HEK293 (cell line): ENCODE results near the gene BAHD1.

Experiments
- CTCF ChIA-PET: fragments of 350-600 bp; formaldehyde crosslinking; extraction: SDS; loops from one replicate; lab custom pipeline; 2021; ENCODE audit warnings: antibody characterized with exemption; lab: Yijun Ruan, JAX
- POLR2A ChIA-PET: fragments of 300-600 bp; formaldehyde crosslinking; extraction: SDS; loops from one replicate; lab custom pipeline; 2020; ENCODE audit warnings: antibody characterized with exemption, inconsistent platforms; lab: Yijun Ruan, JAX
- H3K27ac ChIP-seq: fragments of 200-500 bp; sonication (Bioruptor generic); 2 replicates; pipeline ENCODE4 v1.5.1; 2014; ENCODE audit warnings: low read depth, low read length, control low read depth, inconsistent platforms; ENCODE audit errors: extremely low read depth
- H3K36me3 ChIP-seq, 2 experiments: fragments of 200-500 bp in 1 of 2; sonication (Bioruptor generic) in 1 of 2; 1 replicate in 1 of 2; 2 replicates in 1 of 2; pipeline ENCODE4 v1.5.1; 2014 to 2017; ENCODE audit warnings: inconsistent platforms in 2 of 2, low read length in 2 of 2; ENCODE audit not compliant: control insufficient read depth in 2 of 2, insufficient read depth in 1 of 2
- H3K4me1 ChIP-seq: fragments of 200-500 bp; sonication (Bioruptor generic); 2 replicates; pipeline ENCODE4 v1.5.1; 2014; ENCODE audit warnings: mild to moderate bottlenecking, low read length, inconsistent platforms; ENCODE audit not compliant: control insufficient read depth, insufficient read depth
- H3K4me3 ChIP-seq: 2 replicates; pipeline ENCODE4 v1.5.1; 2011; ENCODE audit warnings: low read depth, mild to moderate bottlenecking, control low read depth, low read length, moderate library complexity
- H3K9me3 ChIP-seq: fragments of 200-500 bp; sonication (Bioruptor generic); 2 replicates; pipeline ENCODE4 v1.5.1; 2014; ENCODE audit warnings: low read depth, low read length, inconsistent platforms; ENCODE audit not compliant: control insufficient read depth, insufficient read depth
- ELK4 ChIP-seq: IDR thresholded peaks from 2 replicates; pipeline ENCODE4 v1.6.1; 2011; ENCODE audit warnings: mild to moderate bottlenecking, low read depth, low read length, borderline replicate concordance
- FEZF1 ChIP-seq: fragments of 450-650 bp; formaldehyde crosslinking; IDR thresholded peaks from 2 replicates; pipeline ENCODE4 v1.5.1; 2016; ENCODE audit warnings: missing biosample characterization, missing genetic modification characterization
- HOXD13 ChIP-seq: sonication (generic); formaldehyde crosslinking; IDR thresholded peaks from 2 replicates; pipeline ENCODE4 v1.8.0; 2022; ENCODE audit warnings: missing genetic modification reagents, borderline replicate concordance
- MEIS1 ChIP-seq: sonication (generic); formaldehyde crosslinking; IDR thresholded peaks from 2 replicates; pipeline ENCODE4 v1.8.1; 2022; ENCODE audit warnings: missing genetic modification reagents, mild to moderate bottlenecking, borderline replicate concordance
- SCRT2 ChIP-seq: fragments of 450-650 bp; formaldehyde crosslinking; IDR thresholded peaks from 2 replicates; pipeline ENCODE4 v1.5.1; 2016; ENCODE audit warnings: missing biosample characterization, missing genetic modification characterization
- TRIM28 ChIP-seq: IDR thresholded peaks from 2 replicates; pipeline ENCODE4 v1.6.1; 2011; ENCODE audit warnings: low read length, control low read depth, borderline replicate concordance
- ZBTB11 ChIP-seq: fragments of 450-650 bp; formaldehyde crosslinking; conservative IDR thresholded peaks from 2 replicates; pipeline ENCODE4 v1.5.1; 2016; ENCODE audit warnings: low read depth, missing biosample characterization, missing genetic modification characterization
- ZNF184 ChIP-seq: fragments of 450-650 bp; IDR thresholded peaks from 2 replicates; pipeline ENCODE4 v1.5.1; 2018; ENCODE audit warnings: missing biosample characterization, mild to moderate bottlenecking, missing genetic modification characterization
- ZNF23 ChIP-seq: fragments of 450-650 bp; formaldehyde crosslinking; IDR thresholded peaks from 2 replicates; pipeline ENCODE4 v1.5.1; 2016; ENCODE audit warnings: missing biosample characterization, missing genetic modification characterization, borderline replicate concordance
- ZNF350 ChIP-seq: fragments of 450-650 bp; formaldehyde crosslinking; IDR thresholded peaks from 2 replicates; pipeline ENCODE4 v1.5.0; 2017; ENCODE audit warnings: missing biosample characterization, mild to moderate bottlenecking, missing genetic modification characterization
- ZNF366 ChIP-seq: fragments of 450-650 bp; formaldehyde crosslinking; conservative IDR thresholded peaks from 2 replicates; pipeline ENCODE4 v1.5.1; 2016; ENCODE audit warnings: missing biosample characterization, missing genetic modification characterization
- ZNF513 ChIP-seq: fragments of 450-650 bp; IDR thresholded peaks from 2 replicates; pipeline ENCODE4 v1.5.1; 2018; ENCODE audit warnings: missing biosample characterization, missing genetic modification characterization
- ZNF518A ChIP-seq: fragments of 450-650 bp; formaldehyde crosslinking; conservative IDR thresholded peaks from 2 replicates; pipeline ENCODE4 v1.5.1; 2016; ENCODE audit warnings: low read depth, missing biosample characterization, missing genetic modification characterization
- ZNF580 ChIP-seq: fragments of 450-650 bp; formaldehyde crosslinking; IDR thresholded peaks from 2 replicates; pipeline ENCODE4 v1.5.1; 2016; ENCODE audit warnings: missing biosample characterization, missing genetic modification characterization
- ZNF596 ChIP-seq: fragments of 450-650 bp; IDR thresholded peaks from 2 replicates; pipeline ENCODE4 v1.5.0; 2018; ENCODE audit warnings: missing biosample characterization, mild to moderate bottlenecking, missing genetic modification characterization, moderate library complexity
- ZNF610 ChIP-seq: fragments of 450-650 bp; formaldehyde crosslinking; IDR thresholded peaks from 2 replicates; pipeline ENCODE4 v1.5.1; 2016; ENCODE audit warnings: missing biosample characterization, missing genetic modification characterization, borderline replicate concordance
- ZNF654 ChIP-seq: fragments of 450-650 bp; formaldehyde crosslinking; IDR thresholded peaks from 2 replicates; pipeline ENCODE4 v1.5.1; 2016; ENCODE audit warnings: low read depth, missing biosample characterization, missing genetic modification characterization
- ZNF670 ChIP-seq: fragments of 450-650 bp; formaldehyde crosslinking; IDR thresholded peaks from 2 replicates; pipeline ENCODE4 v1.5.1; 2016; ENCODE audit warnings: missing biosample characterization, missing genetic modification characterization, low read depth
- ZNF785 ChIP-seq: fragments of 450-650 bp; formaldehyde crosslinking; IDR thresholded peaks from 2 replicates; pipeline ENCODE4 v1.5.1; 2016; ENCODE audit warnings: missing biosample characterization, missing genetic modification characterization
- ZNF837 ChIP-seq: fragments of 450-650 bp; formaldehyde crosslinking; IDR thresholded peaks from 2 replicates; pipeline ENCODE4 v1.5.1; 2016; ENCODE audit warnings: missing biosample characterization, missing genetic modification characterization
- TF ChIP-seq, protein P1 (sequence below): fragments of 450-650 bp; formaldehyde crosslinking; IDR thresholded peaks from 2 replicates; pipeline ENCODE4 v1.5.1; 2016; ENCODE audit warnings: missing biosample characterization, missing genetic modification characterization
- TF ChIP-seq, protein P2 (sequence below): fragments of 450-650 bp; formaldehyde crosslinking; IDR thresholded peaks from 2 replicates; pipeline ENCODE4 v1.5.1; 2016; ENCODE audit warnings: missing biosample characterization, missing genetic modification characterization

BAHD1 gene

GRCh38 chr15:40427188-40427587, 13.6 kb upstream of the BAHD1 start (continued):
- TF ChIP-seq ZNF513 (tag by site-specific recombination), result no peak
- no peak for TF ChIP-seq FEZF1 (tag by site-specific recombination)
- TF ChIP-seq ZNF366 (tag by site-specific recombination), result no peak
- TF ChIP-seq SCRT2, result no peak
- TF ChIP-seq HOXD13, result no peak

DNA sequence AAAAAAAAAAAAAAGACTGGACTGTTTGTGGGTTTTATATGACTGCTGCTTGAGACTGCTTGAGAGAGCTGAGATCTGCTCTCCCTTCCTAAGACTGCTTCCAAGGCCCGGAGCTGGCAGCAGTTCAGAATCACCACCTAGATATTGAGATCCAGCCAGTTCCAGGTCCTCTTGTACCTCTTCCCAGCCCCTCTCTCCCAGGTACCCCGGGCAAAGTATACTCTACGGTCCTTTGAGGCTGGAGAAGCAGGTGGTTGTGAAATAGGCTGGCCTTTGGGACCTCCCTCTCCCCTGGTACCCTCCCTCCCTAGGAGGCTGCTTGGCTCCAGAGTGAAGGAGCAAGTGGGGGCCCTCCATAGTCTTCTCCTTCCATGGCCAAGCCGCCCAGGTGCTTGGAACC, 12.6 kb upstream of the BAHD1 start:
- CTCF ChIA-PET, result no interaction called here
- Histone ChIP-seq H3K9me3 (no peaks in the 10 kb centered on the region), H3K36me3 (no peaks in the 10 kb centered on the region; a peak in 1 of 3 replicates), H3K27ac (no peak overlapping the region), H3K4me1 (no peaks in the 10 kb centered on the region), H3K4me3 (no peak overlapping the region)
- POLR2A ChIA-PET, result no interaction called here
- no peak for TF ChIP-seq ELK4
- no peak for TF ChIP-seq ZNF654 (tag by site-specific recombination)
- TF ChIP-seq ZNF837 (tag by site-specific recombination), result no peak
- no peak for TF ChIP-seq ZNF785
- no peak for TF ChIP-seq ZNF596 (tag by site-specific recombination)
- TF ChIP-seq ZNF610, result no peak
- TF ChIP-seq ZNF670, result no peak
- TF ChIP-seq ZNF518A (tag by site-specific recombination), result no peak
- TF ChIP-seq, protein P1, sequence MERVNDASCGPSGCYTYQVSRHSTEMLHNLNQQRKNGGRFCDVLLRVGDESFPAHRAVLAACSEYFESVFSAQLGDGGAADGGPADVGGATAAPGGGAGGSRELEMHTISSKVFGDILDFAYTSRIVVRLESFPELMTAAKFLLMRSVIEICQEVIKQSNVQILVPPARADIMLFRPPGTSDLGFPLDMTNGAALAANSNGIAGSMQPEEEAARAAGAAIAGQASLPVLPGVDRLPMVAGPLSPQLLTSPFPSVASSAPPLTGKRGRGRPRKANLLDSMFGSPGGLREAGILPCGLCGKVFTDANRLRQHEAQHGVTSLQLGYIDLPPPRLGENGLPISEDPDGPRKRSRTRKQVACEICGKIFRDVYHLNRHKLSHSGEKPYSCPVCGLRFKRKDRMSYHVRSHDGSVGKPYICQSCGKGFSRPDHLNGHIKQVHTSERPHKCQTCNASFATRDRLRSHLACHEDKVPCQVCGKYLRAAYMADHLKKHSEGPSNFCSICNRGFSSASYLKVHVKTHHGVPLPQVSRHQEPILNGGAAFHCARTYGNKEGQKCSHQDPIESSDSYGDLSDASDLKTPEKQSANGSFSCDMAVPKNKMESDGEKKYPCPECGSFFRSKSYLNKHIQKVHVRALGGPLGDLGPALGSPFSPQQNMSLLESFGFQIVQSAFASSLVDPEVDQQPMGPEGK (tag by site-specific recombination), result no peak
- no peak for TF ChIP-seq HOXD13
- TF ChIP-seq ZNF184 (tag by site-specific recombination), result no peak
- no peak for TF ChIP-seq ZNF580
- TF ChIP-seq MEIS1 (CRISPR knock-in tag), result no peak
- TF ChIP-seq TRIM28, result no peak
- TF ChIP-seq ZNF350, result no peak
- TF ChIP-seq, protein P2, sequence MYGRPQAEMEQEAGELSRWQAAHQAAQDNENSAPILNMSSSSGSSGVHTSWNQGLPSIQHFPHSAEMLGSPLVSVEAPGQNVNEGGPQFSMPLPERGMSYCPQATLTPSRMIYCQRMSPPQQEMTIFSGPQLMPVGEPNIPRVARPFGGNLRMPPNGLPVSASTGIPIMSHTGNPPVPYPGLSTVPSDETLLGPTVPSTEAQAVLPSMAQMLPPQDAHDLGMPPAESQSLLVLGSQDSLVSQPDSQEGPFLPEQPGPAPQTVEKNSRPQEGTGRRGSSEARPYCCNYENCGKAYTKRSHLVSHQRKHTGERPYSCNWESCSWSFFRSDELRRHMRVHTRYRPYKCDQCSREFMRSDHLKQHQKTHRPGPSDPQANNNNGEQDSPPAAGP, result no peak
- TF ChIP-seq ZBTB11 (tag by site-specific recombination), result no peak
- no peak for TF ChIP-seq ZNF23 (tag by site-specific recombination)
